MCF 10A (cell line): Measurements from ENCODE around the gene SP6. TPM values are rescaled to one million over a fixed set of nuclear protein-coding genes. Genes with fewer than 3 reads are reported as not detected.

Experiments
- BruUV-seq: library from RNA; stranded (reverse); fragments of 400-500 nt; replicated peaks from 2 replicates; lab custom pipeline; 2021; lab: Mats Ljungman, UMichigan
- CTCF ChIA-PET: fragments of 300-600 bp; sonication (Branson Sonifier 250); formaldehyde crosslinking; extraction: SDS; loops from one replicate; lab custom pipeline; 2021; ENCODE audit warnings: antibody characterized with exemption, inconsistent platforms; lab: Yijun Ruan, JAX
- POLR2A ChIA-PET: fragments of 300-600, 350-650 bp; sonication (Branson Sonifier 250); formaldehyde crosslinking; extraction: SDS; loops from one replicate; lab custom pipeline; 2020; ENCODE audit warnings: antibody characterized with exemption, inconsistent platforms; lab: Yijun Ruan, JAX
- DNase-seq: peaks from one replicate; pipeline ENCODE4 v3.0.0-alpha.2; 2018; ENCODE audit not compliant: unreplicated experiment
- H3K27ac Mint-ChIP-seq: one replicate; pipeline ENCODE4 v1.8.0; 2022; ENCODE audit warnings: mild to moderate bottlenecking, low read depth, mixed read lengths; ENCODE audit not compliant: unreplicated experiment
- H3K27me3 Mint-ChIP-seq: one replicate; pipeline ENCODE4 v1.8.0; 2022; ENCODE audit warnings: mixed read lengths; ENCODE audit not compliant: insufficient read depth, unreplicated experiment
- H3K36me3 Mint-ChIP-seq: one replicate; pipeline ENCODE4 v1.8.0; 2022; ENCODE audit warnings: mild to moderate bottlenecking, moderate library complexity, mixed read lengths; ENCODE audit not compliant: insufficient read depth, unreplicated experiment
- H3K4me1 Mint-ChIP-seq: one replicate; pipeline ENCODE4 v1.8.0; 2022; ENCODE audit warnings: mixed read lengths; ENCODE audit not compliant: insufficient read depth, unreplicated experiment
- H3K4me3 Mint-ChIP-seq: one replicate; pipeline ENCODE4 v1.8.0; 2022; ENCODE audit warnings: mild to moderate bottlenecking, moderate library complexity, mixed read lengths; ENCODE audit not compliant: unreplicated experiment
- H3K9me3 Mint-ChIP-seq: one replicate; pipeline ENCODE4 v1.8.0; 2022; ENCODE audit warnings: mixed read lengths; ENCODE audit not compliant: unreplicated experiment
- intact Hi-C: fragments of 100-400 bp; cut with micrococcal nuclease; formaldehyde crosslinking; loops from 2 replicates; pipeline ENCODE4 v1.14.1; 2022
- total RNA-seq: library from RNA; stranded (reverse); gene quantifications from 2 replicates; pipeline ENCODE4 v1.2.3, GENCODE V29; 2022
- TF ChIP-seq, protein P1 (sequence below): fragments of 200-600 bp; IDR thresholded peaks from one replicate; pipeline ENCODE4 v1.8.0; 2022; ENCODE audit warnings: antibody characterized with exemption, mild to moderate bottlenecking; ENCODE audit not compliant: unreplicated experiment

The SP6 gene
- total RNA-seq, 1 experiment from 2014 or later = 1.5 TPM

- peak overlapping the region; percentile 56 for H3K4me3 Mint-ChIP-seq
- CTCF ChIA-PET = interaction anchor here (0.6 to 2.4 kb wide), 7 partner anchors 15 to 487 kb away, joined by 3 to 14 read pairs (median 3); partner anchors contain the start of genes CDK5RAP3 and SP6
- H3K27me3 Mint-ChIP-seq = peaks cover 3% of the 10 kb centered on the region
- H3K9me3 Mint-ChIP-seq = no peaks in the 10 kb centered on the region
- intact Hi-C loops = no loop called here
- TF ChIP-seq, protein P1, sequence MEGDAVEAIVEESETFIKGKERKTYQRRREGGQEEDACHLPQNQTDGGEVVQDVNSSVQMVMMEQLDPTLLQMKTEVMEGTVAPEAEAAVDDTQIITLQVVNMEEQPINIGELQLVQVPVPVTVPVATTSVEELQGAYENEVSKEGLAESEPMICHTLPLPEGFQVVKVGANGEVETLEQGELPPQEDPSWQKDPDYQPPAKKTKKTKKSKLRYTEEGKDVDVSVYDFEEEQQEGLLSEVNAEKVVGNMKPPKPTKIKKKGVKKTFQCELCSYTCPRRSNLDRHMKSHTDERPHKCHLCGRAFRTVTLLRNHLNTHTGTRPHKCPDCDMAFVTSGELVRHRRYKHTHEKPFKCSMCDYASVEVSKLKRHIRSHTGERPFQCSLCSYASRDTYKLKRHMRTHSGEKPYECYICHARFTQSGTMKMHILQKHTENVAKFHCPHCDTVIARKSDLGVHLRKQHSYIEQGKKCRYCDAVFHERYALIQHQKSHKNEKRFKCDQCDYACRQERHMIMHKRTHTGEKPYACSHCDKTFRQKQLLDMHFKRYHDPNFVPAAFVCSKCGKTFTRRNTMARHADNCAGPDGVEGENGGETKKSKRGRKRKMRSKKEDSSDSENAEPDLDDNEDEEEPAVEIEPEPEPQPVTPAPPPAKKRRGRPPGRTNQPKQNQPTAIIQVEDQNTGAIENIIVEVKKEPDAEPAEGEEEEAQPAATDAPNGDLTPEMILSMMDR = no peak
- peaks cover 7% of the 10 kb centered on the region for H3K36me3 Mint-ChIP-seq
- peak; percentile 79 for DNase-seq
- BruUV-seq = no TSS peak
- POLR2A ChIA-PET = interaction anchor here (0.5 to 2.4 kb wide), 8 partner anchors 14 to 32 kb away, joined by 3 to 19 read pairs (median 4); partner anchors contain the start of genes SP2 and SP6
- H3K4me1 Mint-ChIP-seq = peaks cover 21% of the 10 kb centered on the region
- peak overlapping the region; percentile 25 for H3K27ac Mint-ChIP-seq
Observed at GRCh38 chr17:47864791-47865216, 13.8 kb upstream of the SP6 start.

DNA sequence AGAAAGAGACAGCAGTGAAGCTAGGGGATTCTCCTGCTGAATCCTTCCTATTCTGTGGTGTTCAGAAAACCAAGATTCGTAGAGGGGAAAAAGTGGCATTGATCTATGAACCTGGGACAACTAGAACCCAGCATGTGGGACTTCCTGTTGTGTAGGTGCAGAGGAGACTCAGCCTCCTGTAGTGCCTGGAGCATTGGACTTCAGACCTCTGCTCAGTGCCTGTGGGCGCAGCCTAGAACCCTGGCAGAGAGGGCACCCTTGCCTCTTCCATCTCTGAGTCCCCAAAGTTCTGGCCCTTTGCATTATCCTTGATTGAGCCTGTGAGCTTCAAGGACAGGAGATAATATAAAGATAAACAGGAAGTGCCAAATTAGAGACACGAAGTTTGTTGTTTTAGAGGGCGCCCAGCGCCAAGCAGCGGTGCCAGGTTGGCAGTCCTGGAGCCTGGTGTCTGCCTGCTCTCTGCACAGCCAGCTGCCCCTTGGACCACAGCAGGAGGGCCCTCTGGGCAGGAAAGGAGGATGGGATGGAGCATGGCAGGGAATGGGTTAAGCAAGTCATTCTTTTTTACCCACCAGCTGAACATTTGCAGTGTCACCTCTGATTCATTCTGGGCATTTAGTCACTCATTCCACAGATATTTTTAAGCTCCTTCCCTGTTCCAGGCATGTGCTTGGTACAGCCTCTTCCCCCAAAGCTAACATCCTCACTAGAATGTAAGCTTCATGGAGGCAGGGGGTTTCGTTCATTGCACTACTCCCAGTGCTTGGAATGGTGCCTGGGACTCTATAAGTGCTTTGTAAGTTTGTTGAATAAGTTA lies 11.9 kb upstream of the SP6 start:
- POLR2A ChIA-PET = interaction anchor here (0.6 to 2.8 kb wide), 9 partner anchors 9 to 244 kb away, joined by 3 to 19 read pairs (median 3); partner anchors contain the start of genes LRRC46, MRPL10, SNX11 and SP2
- TF ChIP-seq, protein P1 = no peak
- Mint-ChIP-seq H3K27me3 (no peaks in the 10 kb centered on the region), H3K4me3 (no peak overlapping the region), H3K4me1 (peaks cover 21% of the 10 kb centered on the region), H3K36me3 (peaks cover 7% of the 10 kb centered on the region), H3K9me3 (no peaks in the 10 kb centered on the region), H3K27ac (peak overlapping the region; percentile 4)
- intact Hi-C loops = no loop called here
- CTCF ChIA-PET = interaction anchor here (0.5 to 1.7 kb wide), 6 partner anchors 12 to 26 kb away, joined by 3 to 8 read pairs (median 4); partner anchors contain the start of gene SP6
- BruUV-seq = no TSS peak
- DNase-seq = peak; percentile 53

- BruUV-seq = no TSS peak
- POLR2A ChIA-PET = interaction anchor here (0.9 kb wide), 1 partner anchor 25 kb away, joined by 4 read pairs; no protein-coding TSS in a partner anchor
- Mint-ChIP-seq H3K9me3 (no peaks in the 10 kb centered on the region), H3K4me3 (no peak overlapping the region), H3K36me3 (peaks cover 7% of the 10 kb centered on the region), H3K4me1 (peaks cover 21% of the 10 kb centered on the region), H3K27ac (no peak overlapping the region), H3K27me3 (peaks cover 14% of the 10 kb centered on the region)
- TF ChIP-seq, protein P1 = no peak
- CTCF ChIA-PET = interaction anchor here (0.7 to 1.6 kb wide), 4 partner anchors 13 to 141 kb away, joined by 4 to 7 read pairs (median 4); no protein-coding TSS in a partner anchor
- intact Hi-C loops = no loop called here
- no peak for DNase-seq
Observed at GRCh38 chr17:47860386-47860785, 9.4 kb upstream of the SP6 start.
